Measurements from ENCODE around the gene SERPINA5.

SERPINA5 gene

GRCh38 chr14:94570002-94570400 is 11.2 kb upstream of the SERPINA5 start:
- no peak for TF ChIP-seq CTCF (IDR thresholded peaks at IDR 0.05; ENCODE audit: insufficient read depth, low read depth, low read length, missing control alignments)
- DNase-seq (ENCODE audit: low read depth), result no peak
- H3K4me3 ChIP-seq (ENCODE audit: low read depth, low read length), result no peak overlapping the region

- no peak overlapping the region for H3K4me3 ChIP-seq (ENCODE audit: low read depth, low read length)
- TF ChIP-seq CTCF (IDR thresholded peaks at IDR 0.05; ENCODE audit: insufficient read depth, low read depth, low read length, missing control alignments), result no peak
- DNase-seq (ENCODE audit: low read depth), result no peak
These were observed 10.8 kb upstream of the SERPINA5 start for GRCh38 chr14:94570440-94570839.

GRCh38 chr14:94571395-94571794 is 9.8 kb upstream of the SERPINA5 start:
- no peak for TF ChIP-seq CTCF (IDR thresholded peaks at IDR 0.05; ENCODE audit: insufficient read depth, low read depth, low read length, missing control alignments)
- no peak overlapping the region for H3K4me3 ChIP-seq (ENCODE audit: low read depth, low read length)
- no peak for DNase-seq (ENCODE audit: low read depth)

DNA sequence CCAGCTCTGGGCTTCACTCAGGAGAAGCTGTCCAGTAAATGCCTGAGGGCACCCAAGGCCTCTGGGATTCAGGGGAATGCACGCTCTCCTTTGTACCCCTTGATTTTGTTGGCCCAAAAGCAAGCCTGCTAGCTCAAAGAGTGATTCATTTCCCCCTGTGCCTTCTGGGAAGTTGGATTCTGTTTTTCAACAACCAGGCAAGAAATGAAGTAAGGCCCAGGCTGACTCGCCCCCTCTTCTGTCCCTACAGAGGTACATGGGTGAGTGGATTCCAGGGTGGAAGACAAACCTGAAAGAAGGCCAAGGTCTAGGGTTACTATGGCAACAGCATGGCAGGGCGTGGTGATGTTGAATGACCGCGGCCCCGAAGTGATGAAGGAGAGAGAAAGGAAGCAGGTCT is 9.3 kb upstream of the SERPINA5 start:
- no peak overlapping the region for H3K4me3 ChIP-seq (ENCODE audit: low read depth, low read length)
- no peak for DNase-seq (ENCODE audit: low read depth)
- TF ChIP-seq CTCF (IDR thresholded peaks at IDR 0.05; ENCODE audit: insufficient read depth, low read depth, low read length, missing control alignments), result no peak

- H3K4me3 ChIP-seq (ENCODE audit: low read depth, low read length), result no peak overlapping the region
- DNase-seq (ENCODE audit: low read depth), result no peak
- no peak for TF ChIP-seq CTCF (IDR thresholded peaks at IDR 0.05; ENCODE audit: insufficient read depth, low read depth, low read length, missing control alignments)
These were observed 8.5 kb upstream of the SERPINA5 start for GRCh38 chr14:94572637-94573303.

DNA sequence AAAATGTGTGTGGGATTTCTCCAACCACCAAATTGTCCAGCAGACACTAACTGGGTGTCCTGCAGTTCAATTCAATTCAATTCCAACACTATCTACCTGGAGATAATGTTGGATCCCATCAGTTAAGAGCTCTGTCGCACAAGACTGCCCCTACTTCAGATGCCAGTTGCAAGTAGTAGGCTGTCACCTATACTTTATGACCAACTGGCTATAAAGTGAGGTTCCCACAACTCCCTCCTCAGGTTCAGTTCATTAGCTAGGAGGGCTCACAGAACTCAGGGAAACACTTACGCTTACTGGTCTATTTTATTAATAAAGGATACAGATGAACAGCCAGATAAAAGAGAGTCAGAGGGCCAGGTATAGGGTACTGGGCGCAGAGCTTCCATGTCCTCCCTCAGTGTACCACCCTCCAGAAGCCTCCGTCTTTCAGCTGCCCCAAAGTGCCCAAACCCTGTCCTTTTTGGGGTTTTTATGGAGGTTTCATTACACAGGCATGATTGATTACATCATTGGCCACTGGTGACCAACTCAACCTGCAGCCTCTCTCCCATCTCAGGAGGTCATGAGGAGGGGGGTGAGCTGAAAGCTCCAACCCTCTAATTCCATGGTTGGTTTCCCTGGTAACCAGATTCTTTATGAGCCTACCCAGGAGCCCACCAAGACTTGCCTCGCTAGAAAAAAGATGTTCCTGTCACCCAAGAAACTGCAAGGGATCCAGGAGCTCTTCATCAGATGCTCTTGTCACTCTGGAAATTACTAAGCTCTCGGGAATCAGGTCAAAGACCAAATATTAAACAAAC is 7.5 kb upstream of the SERPINA5 start:
- H3K4me3 ChIP-seq (ENCODE audit: low read depth, low read length), result no peak overlapping the region
- DNase-seq (ENCODE audit: low read depth), result no peak
- no peak for TF ChIP-seq CTCF (IDR thresholded peaks at IDR 0.05; ENCODE audit: insufficient read depth, low read depth, low read length, missing control alignments)

Measured in GM12865 (cell line).